ENCODE results near the gene SOCS1. TPM values are rescaled to one million over a fixed set of nuclear protein-coding genes. Genes with fewer than 3 reads are reported as not detected.

Gene SOCS1
- total and polyA plus RNA-seq, 2 donors (not counting 1 experiment from before 2014, with no cell fraction given): 29.7 to 107 TPM

DNA sequence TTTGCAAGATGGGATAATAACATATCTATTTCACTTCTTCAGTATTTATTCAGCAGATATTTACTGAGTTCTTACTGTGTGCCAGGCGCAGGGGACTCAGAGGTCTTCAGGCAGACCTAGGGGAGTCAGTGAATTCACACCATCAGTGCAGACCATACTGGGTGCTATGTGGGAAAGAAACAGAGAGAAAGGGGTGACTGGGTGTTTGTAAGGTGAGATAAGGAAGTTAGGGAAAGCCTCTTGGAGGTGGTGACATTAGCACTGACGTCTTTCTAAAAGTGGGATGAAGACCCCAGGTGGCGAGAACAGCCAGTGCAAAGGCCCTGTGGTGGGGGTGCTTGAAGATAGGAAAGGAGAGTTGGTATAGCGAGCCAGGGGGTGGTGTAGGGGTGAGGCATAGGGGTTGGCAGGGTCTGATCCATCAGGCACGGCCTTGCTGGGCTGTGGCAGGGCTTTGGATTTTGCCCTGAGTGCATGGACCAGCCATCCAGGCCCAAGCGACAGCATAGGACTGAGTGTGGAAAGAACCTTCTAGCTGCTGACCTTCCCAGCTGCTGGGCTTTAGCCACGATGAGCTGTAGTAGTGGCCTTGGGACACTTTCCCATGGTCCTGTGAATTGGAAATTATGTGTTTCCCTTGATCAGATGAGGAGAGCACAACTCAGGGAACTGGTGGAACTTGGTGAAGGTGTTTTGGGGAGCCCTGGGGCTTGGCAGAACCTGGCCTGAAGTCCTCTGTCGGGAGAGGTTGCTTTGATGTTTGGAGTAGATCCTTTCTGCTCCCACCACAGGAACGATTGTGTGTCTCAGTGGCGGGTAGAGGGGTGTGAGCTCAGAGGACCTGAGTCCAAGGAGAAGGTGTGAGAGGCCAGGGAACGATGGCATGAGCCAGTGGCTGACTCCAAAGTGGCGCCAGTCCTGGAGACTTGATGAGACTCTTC is 3.9 kb upstream of the SOCS1 start:
- peaks cover 9% of the 10 kb centered on the region for H3K79me2 ChIP-seq (ENCODE audit: control insufficient read depth, insufficient read depth, low read length)
- H3K9me3 ChIP-seq (ENCODE audit: control extremely low read depth in 1 of 3, control insufficient read depth in 2 of 3, insufficient read depth in 1 of 3, low read length in 2 of 3): no peaks in the 10 kb centered on the region
- H2AFZ ChIP-seq (ENCODE audit: insufficient read depth, low read depth, low read length, poor library complexity, severe bottlenecking): no peak overlapping the region
- ChIA-PET POLR2A (interaction anchor here (1.2 to 1.9 kb wide), 4 partner anchors 51 to 111 kb away, joined by 3 to 6 read pairs (median 4); no protein-coding TSS in a partner anchor), CTCF (interaction anchor here (1.0 to 10.3 kb wide), 9 partner anchors 37 to 289 kb away, joined by 3 to 223 read pairs (median 7); no protein-coding TSS in a partner anchor)
- H3K4me2 ChIP-seq (replicated peaks; ENCODE audit: low read depth, low read length, poor library complexity, severe bottlenecking): no peak overlapping the region
- intact Hi-C loops (cut with micrococcal nuclease): loop anchor here (5.0 to 10.0 kb wide), 4 partner anchors 183 to 655 kb away; partner anchors contain the start of genes GSPT1 and NUBP1
- no peak overlapping the region for H3K9ac ChIP-seq (ENCODE audit: low read length)
- peaks cover 7% of the 10 kb centered on the region for H4K20me1 ChIP-seq (ENCODE audit: control insufficient read depth, insufficient read depth, low read length, poor library complexity, severe bottlenecking)
- TF ChIP-seq, protein P1, sequence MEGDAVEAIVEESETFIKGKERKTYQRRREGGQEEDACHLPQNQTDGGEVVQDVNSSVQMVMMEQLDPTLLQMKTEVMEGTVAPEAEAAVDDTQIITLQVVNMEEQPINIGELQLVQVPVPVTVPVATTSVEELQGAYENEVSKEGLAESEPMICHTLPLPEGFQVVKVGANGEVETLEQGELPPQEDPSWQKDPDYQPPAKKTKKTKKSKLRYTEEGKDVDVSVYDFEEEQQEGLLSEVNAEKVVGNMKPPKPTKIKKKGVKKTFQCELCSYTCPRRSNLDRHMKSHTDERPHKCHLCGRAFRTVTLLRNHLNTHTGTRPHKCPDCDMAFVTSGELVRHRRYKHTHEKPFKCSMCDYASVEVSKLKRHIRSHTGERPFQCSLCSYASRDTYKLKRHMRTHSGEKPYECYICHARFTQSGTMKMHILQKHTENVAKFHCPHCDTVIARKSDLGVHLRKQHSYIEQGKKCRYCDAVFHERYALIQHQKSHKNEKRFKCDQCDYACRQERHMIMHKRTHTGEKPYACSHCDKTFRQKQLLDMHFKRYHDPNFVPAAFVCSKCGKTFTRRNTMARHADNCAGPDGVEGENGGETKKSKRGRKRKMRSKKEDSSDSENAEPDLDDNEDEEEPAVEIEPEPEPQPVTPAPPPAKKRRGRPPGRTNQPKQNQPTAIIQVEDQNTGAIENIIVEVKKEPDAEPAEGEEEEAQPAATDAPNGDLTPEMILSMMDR (IDR thresholded peaks at IDR 0.05): no peak
- TF ChIP-seq EZH2 (IDR thresholded peaks at IDR 0.05; ENCODE audit: borderline replicate concordance, insufficient read depth, low read depth, low read length, poor library complexity, severe bottlenecking): no peak
- Mint-ChIP-seq H3K4me1 (peaks cover 44% of the 10 kb centered on the region), H3K27ac (peak overlapping the region; percentile 1), H3K4me3 (no peak overlapping the region), H3K9me3 (ENCODE audit: insufficient read depth) (no peaks in the 10 kb centered on the region), H3K27me3 (no peaks in the 10 kb centered on the region)
- H3K4me3 ChIP-seq (ENCODE audit: control extremely low read depth in 1 of 5, extremely low read depth in 1 of 5, insufficient read depth in 1 of 5, low read depth in 2 of 5, low read length in 4 of 5): no peak overlapping the region
- H3K4me1 ChIP-seq (ENCODE audit: control insufficient read depth in 2 of 2, insufficient read depth in 2 of 2, low read length in 2 of 2): peaks cover 37 to 45% of the 10 kb centered on the region in 2 donors
- 97% methylated on average over 11 of the region's 12 CpGs for WGBS (ENCODE audit: insufficient coverage)
- H3K27ac ChIP-seq (ENCODE audit: low read length in 2 of 2): no peak overlapping the region
- DNase-seq: no peak
- no peak for ATAC-seq (ENCODE audit: low read depth)
- H3K27me3 ChIP-seq (replicated peaks in 1 of 4; ENCODE audit: control extremely low read depth in 1 of 4, control insufficient read depth in 3 of 4, insufficient read depth in 4 of 4, low read length in 3 of 4): no peaks in the 10 kb centered on the region
- H3K36me3 ChIP-seq (replicated peaks in 1 of 2; ENCODE audit: control extremely low read depth in 1 of 2, control insufficient read depth in 1 of 2, extremely low read depth in 1 of 2, insufficient read depth in 2 of 2, low read length in 1 of 2): no peaks in the 10 kb centered on the region

Measured in B cell (primary cell).